A204.1 (cell line): ENCODE results near the gene LRIT1.

Source experiments
- FAIRE-seq: peaks from 2 replicates; lab custom pipeline; 2012; peaks lifted over from hg19 to GRCh38; lab: Jason Lieb, UNC

LRIT1 gene

GRCh38 chr10:84254552-84255478 lies 13.5 kb upstream of the LRIT1 start:
- FAIRE-seq: no peak

- FAIRE-seq: no peak
These were observed 7.4 kb upstream of the LRIT1 start for GRCh38 chr10:84248794-84249193.

GRCh38 chr10:84247496-84247895 lies 6.2 kb upstream of the LRIT1 start:
- FAIRE-seq: no peak

- no peak for FAIRE-seq
These were observed 3.4 kb upstream of the LRIT1 start, which contains the start of gene RGR for GRCh38 chr10:84244651-84245270. Gene RGR, plus strand, starts transcription at chr10:84245053. Its CDS starts 38 bp downstream, at chr10:84245091.

- no peak for FAIRE-seq
These were observed 2.4 kb upstream of the LRIT1 start for GRCh38 chr10:84243759-84244158.

- FAIRE-seq: no peak
These were observed 2.4 kb downstream of the LRIT1 start for GRCh38 chr10:84238909-84239308.

GRCh38 chr10:84237199-84238051 lies 3.9 kb downstream of the LRIT1 start:
- FAIRE-seq: no peak

GRCh38 chr10:84236807-84237198 lies 4.5 kb downstream of the LRIT1 start:
- FAIRE-seq: no peak

GRCh38 chr10:84235096-84235495 lies 6.2 kb downstream of the LRIT1 start:
- no peak for FAIRE-seq

- no peak for FAIRE-seq
These were observed 6.9 kb downstream of the LRIT1 start for GRCh38 chr10:84234479-84234878.

GRCh38 chr10:84233940-84234339 lies 7.4 kb downstream of the LRIT1 start:
- no peak for FAIRE-seq

GRCh38 chr10:84232376-84232775 lies 9.0 kb downstream of the LRIT1 start:
- FAIRE-seq: no peak

GRCh38 chr10:84230359-84230758 lies 11.0 kb downstream of the LRIT1 start:
- FAIRE-seq: no peak

- no peak for FAIRE-seq
These were observed 13.5 kb downstream of the LRIT1 start for GRCh38 chr10:84227810-84228209.

GRCh38 chr10:84226616-84227015 lies 14.7 kb downstream of the LRIT1 start:
- FAIRE-seq: no peak

- no peak for FAIRE-seq
These were observed 15.7 kb downstream of the LRIT1 start, which contains the start of gene LRIT2 for GRCh38 chr10:84225427-84226173. Gene LRIT2, minus strand, starts transcription at chr10:84225544. Its CDS starts 24 bp downstream, at chr10:84225520.

GRCh38 chr10:84224411-84225028 lies 16.8 kb downstream of the LRIT1 start:
- no peak for FAIRE-seq

- no peak for FAIRE-seq
These were observed 19.4 kb downstream of the LRIT1 start for GRCh38 chr10:84221916-84222315.

GRCh38 chr10:84217746-84218145 lies 23.6 kb downstream of the LRIT1 start:
- FAIRE-seq: no peak

GRCh38 chr10:84216834-84217233 lies 24.5 kb downstream of the LRIT1 start:
- no peak for FAIRE-seq

- FAIRE-seq: no peak
These were observed 26.6 kb downstream of the LRIT1 start for GRCh38 chr10:84214612-84215235.
